AG20443 (cell line): ENCODE measurements around the gene TPRX1.
"Not testable (repeated sequence)": the region's sequence is repeated elsewhere in the genome, so short reads cannot be mapped to it uniquely, and the experiment has no call there.

Source experiments
- DNase-seq: peaks from one replicate; pipeline ENCODE4 v3.0.0; 2012; ENCODE audit warnings: low spot score, mixed read lengths

The TPRX1 gene, protein sequence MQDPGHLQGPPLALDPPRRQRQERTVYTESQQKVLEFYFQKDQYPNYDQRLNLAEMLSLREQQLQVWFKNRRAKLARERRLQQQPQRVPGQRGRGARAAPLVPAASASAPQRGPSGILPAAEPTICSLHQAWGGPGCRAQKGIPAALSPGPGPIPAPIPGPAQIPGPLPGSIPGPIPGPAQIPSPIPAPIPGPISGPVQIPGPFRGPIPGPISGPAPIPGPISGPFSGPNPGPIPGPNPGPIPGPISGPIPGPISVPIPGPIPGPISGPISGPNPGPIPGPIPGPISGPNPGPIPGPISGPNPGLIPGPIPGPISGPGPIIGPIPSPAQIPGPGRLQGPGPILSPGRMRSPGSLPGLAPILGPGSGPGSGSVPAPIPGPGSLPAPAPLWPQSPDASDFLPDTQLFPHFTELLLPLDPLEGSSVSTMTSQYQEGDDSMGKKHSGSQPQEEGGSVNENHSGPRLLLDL

DNA sequence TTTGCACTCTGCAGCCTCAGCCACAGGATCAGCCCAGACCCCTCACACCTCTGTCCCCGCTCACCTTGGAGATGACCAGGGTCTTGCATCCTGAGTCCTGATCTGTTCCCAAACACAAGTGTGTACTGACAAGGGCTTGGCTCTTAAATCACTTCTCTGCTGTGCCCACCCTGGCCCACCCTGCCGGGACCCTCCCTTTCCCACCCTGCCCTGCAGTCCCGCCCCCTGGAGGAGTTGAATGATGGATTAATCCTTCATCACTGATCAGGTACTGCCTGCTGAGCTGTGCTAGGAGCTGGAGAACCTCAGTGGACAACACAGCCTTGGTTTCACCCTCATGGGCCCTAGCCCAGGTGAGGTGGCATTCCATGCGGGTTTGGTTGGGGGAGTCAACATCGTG, at the start of gene TPRX1:
Gene TPRX1, minus strand, starts transcription at position 101 of the 400 bp plus-strand sequence. Its CDS starts 12 bp downstream, at position 89.
- not testable (repeated sequence) for DNase-seq

DNA sequence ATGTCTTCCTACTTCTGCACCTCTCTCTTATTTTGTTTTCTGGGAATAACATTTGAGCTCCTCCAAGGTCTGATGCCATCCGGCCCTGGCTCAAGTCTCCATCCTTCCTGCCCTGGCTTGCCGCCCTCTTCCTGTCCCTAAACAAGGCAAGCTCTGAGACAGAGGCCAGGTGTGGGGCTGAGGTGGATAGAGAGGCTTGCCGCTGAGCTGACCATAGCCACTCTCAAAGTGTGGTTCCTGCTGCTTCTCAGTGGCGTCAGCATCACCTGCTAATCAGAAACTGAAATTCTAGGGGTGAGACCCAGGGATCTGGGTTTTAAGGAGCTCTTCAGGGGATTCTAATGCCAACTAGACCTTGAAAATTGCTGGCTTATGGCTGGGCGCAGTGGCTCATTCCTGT, 48.7 kb upstream of the TPRX1 start:
- DNase-seq: no peak

DNA sequence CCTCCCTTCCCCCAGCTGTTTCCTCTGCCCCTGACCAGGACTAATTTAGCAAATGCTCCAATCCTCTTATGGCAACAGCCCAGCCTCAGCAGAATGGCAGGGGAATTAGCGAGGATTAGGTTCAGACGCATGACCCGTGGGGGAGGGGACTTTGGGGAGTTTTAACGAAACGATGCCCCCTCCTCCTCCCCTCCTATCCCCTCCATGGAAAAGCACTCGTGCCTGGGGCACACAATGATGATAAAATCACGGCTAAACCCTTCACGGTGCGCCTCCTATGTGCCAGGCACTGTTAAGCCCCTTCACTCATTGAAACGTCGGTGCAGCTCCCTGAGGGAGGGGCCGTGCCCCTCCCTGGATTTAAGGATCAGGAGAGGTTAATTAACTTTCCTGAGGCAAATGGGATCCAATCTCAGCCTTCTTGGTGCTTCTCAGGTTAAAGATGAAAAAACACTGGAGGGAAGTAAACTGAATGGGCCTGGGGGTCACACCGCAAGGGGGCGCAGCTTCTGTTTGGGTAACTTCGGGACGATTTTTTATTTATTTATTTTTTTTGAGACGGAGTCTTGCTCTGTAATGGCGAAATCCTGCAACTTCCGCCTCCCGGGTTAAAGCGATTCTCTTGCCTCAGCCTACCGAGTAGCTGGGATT, 44.6 kb upstream of the TPRX1 start:
- no peak for DNase-seq

DNA sequence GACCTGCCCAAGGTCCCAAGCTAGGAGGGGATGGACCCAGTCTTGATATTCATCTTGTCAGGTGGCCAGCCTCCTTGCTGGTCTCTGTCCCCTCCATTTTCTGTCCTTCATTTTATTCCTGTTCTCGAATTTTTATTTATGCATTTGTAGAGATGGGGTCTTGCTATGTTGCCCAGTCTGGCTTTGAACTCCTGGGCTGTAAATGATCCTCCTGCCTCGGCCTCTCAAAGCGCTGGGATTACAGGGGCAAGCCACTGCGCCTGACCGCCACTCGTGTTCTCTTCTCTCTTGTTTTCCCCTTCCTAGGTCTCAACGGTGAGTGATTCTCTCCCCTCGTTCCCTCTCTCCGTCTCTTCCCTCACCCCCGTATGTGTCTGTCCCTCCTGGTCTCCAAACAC, 44.1 kb upstream of the TPRX1 start:
- no peak for DNase-seq

DNA sequence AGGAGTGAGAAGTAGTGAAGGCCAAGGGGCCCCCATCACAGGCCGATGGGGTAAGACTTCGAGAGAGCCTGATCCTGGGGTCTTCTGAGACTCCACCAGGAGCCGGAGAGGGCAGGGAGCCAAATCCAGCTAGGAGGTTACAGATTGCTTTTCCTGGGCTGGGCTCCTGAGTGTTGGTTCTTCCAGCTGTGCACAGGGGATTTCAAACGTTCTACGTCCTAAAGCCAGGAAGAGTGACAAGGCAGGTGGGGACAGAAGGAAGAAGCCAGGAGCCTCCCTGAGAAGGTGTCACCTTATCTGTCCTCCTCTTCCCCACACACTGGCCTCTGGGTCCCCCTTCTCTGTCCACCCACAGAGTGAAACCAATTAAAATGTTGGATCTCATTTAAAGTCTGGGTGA, 38.6 kb upstream of the TPRX1 start:
- no peak for DNase-seq

DNA sequence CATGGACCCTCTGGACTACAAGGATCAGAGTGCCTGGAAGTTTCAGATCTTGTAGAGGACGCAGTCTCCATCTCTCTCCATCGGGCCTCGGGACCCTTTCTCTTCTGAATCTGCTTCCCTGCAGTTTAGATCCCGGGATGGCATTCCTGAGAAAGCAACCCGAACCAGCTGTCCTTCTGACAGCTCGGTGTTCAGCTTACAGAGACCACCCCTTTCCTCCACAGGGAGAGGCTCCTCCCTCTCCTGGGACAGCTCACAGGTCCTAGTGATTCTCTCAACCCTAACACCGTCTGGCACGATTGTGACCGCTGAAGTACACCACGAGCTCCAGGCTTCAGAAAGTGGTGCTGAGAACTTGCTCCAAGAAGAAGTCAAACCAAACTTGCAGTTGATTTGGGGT, 35.6 kb upstream of the TPRX1 start:
- DNase-seq: no peak

DNA sequence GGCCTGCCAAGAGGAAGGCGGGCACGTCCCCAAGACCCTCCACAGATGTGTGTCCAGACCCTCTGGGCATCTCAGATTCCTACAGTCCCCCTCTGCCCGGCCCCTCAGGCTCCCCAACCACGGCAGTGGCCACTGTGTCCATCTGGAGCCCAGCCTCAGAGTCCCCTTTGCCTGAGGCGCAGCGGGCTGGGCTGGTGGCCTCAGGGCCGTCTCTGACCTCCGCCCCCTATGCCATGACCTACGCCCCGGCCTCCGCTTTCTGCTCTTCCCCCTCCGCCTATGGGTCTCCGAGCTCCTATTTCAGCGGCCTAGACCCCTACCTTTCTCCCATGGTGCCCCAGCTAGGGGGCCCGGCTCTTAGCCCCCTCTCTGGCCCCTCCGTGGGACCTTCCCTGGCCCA, 35.1 kb upstream of the TPRX1 start:
- no peak for DNase-seq

DNA sequence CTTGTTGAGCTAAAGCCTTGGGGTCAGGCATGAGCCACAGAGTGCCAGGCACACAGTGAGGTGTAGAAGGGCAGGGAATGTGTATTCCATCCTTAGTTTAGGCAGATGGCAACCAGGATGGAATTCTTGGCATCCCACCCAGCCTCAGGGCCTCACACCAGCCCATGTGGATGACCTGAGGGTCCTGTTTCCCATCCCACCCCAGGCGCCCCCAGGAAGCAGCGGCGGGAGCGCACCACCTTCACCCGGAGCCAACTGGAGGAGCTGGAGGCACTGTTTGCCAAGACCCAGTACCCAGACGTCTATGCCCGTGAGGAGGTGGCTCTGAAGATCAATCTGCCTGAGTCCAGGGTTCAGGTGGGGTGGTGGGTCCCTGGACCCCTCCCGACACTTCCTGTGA, 31.7 kb upstream of the TPRX1 start:
- DNase-seq: no peak

DNA sequence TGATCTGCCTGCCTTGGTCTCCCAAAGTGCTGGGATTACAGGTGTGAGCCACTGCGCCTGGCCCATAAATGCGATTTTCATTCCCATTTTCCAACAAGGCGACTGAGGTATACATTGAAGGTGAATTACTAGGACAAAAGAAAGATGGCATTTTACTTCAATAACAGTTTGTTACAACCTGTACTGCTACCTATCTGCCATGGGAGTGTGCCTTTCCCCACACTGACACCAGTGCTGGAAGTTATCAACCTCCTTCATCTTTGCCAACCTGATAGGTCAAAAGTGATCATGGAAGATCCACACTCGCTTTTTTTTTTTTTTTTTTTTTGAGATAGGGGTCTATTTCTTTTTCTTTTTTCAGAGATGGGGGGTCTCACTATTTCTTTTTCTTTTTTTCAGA, 28.4 kb upstream of the TPRX1 start:
- no peak for DNase-seq

DNA sequence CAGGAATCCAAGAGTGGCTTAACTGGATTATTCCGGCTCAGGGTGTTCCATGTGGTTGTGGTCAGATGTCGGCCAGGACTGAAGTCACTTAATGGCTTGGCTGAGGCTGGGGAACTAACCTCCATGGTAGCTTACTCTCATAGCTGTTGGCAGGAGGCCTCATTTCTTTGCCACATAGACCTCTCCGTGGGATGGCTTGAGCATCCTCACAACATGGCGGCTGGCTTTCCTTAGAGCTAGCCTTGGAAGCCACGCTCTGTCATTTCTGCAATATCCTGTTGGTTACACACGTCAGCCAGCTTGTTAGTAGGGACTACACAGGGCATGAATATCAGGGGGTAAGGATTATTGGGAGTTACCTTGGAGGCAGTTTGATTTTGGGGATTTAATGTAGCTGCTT, 22.4 kb upstream of the TPRX1 start:
- DNase-seq: no peak

DNA sequence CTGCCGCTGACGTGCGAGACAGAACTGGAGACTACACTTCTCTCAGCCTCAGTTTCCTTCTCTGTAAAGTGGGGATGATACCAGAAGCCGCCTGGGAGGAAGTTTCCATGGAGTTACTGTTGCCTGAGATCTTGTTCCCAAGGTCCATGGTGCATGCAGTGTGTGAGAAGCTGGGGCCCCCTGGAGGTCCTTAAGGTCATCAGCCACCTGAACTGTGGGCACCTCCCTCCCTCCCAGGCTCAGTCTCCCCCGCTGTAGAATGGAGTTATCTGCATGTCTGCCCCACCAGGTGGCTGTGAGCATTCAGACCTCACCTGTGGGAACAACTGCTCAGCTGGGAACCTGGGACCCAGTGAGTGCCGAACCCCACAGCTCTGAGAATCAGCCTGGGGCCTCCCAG, 20.0 kb upstream of the TPRX1 start:
- no peak for DNase-seq

DNA sequence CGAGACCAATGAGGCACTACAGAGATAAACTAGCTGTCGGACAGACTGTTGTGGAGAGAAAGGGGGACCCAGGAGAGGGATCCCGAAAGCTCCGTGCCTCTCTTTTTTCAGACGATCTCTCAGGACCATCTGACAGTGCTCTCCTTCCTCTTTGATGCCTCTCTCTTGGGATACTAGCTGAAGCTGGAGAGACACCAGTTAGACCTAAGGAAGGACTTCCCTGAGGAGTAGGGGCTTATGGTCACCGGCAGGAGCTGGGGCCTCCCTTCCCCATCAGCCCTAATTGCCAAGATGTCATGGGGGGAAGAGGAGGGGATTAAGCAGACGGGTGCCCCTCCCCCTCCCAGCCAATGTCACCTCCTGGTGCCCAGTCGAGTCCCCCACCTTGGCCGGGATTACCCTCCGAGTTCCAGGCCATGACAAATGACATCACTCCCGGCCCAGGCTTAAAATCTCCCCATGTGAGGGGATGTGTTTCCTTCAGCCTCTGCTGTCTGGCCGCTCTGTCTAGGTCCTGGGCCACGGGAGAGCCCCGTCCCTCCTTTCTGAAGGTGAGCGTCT, 17.2 kb upstream of the TPRX1 start, which contains the start of gene CRX:
Gene CRX, plus strand, starts transcription at position 478 of the 561 bp plus-strand sequence. CDS start 12,507 bp downstream, outside the sequence.
- no peak for DNase-seq

DNA sequence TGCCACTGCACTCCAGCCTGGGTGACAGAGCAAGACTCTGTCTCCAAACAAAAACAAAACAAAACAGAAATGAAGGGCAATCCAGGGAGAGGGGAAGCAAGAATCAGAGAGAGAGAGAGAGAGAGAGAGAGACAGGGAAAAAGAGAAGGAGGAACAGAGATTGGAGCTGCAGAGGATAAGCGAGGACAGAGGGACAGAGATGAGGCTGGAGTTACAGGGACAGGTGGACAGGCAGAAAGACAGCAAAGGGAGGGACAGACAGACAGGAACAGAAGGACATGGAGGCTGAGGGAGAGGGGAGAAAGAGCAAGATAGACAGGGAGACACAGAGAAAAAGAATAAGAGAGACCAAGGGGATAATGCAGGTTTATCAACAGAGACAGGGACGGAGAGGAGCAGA, 16.1 kb upstream of the TPRX1 start:
- DNase-seq: no peak

DNA sequence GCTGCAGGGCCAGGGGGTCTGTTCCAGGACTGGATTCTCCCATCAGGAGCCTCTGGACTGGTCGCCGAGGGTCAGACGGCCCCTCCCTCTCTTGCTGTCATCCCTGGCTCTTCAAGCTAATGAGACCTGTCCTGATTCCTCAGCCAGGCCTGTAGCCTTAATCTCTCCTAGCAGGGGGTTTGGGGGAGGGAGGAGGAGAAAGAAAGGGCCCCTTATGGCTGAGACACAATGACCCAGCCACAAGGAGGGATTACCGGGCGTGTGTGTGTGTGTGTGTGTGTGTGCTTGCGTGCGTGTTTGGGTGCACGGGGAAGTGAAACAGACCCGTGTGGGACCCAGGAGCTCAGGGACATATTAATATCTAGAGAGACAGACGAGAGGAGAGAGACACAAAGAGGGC, 15.5 kb upstream of the TPRX1 start:
- DNase-seq: no peak

DNA sequence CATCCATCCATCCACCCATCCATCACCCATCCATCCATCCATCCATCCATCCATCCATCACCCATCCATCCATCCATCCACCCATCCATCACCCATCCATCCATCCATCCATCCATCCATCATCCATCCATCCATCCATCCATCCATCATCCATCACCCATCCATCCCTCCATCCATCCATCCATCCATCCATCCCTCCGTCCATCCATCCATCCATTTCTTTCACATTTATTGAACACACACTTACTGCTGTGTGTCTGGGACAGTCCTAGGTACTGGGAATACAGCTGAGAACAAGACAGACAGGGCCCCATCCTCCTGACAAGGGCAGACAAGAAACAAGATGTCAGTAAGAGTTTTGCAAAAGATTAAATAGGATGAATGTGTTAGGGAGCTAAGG, 13.9 kb upstream of the TPRX1 start:
- DNase-seq: not testable (repeated sequence)

DNA sequence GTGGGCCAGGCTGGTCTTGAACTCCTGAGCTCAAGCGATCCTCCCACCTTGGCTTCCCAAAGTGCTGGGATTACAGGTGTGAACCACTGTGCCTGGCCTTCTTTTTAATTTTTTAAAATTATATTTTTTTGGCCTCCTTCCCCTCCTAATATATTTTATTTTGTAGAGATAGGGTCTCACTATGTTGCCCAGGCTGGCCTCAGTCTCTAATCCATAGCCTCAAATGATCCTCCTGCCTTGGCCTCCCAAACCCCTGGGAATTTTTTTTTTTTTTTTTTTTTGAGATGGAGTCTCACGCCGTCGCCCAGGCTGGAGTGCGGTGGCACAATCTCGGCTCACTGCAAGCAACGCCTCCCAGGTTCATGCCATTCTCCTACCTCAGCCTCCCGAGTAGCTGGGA, 11.9 kb upstream of the TPRX1 start:
- not testable (repeated sequence) for DNase-seq

DNA sequence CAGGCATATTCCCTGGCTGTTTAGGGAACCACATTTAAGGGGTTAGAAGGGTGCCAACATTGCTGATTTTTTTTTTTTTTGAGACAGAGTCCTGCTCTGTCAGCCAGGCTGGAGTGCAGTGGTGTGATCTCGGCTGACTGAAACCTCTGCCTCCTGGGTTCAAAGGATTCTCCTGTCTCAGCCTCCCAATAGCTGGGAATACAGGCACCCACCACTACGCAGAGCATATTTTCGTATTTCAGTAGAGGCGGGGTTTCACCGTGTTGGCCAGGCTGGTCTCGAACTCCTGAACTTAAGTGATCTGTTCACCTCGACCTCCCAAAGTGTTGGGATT, 9.6 kb upstream of the TPRX1 start:
- no peak for DNase-seq

DNA sequence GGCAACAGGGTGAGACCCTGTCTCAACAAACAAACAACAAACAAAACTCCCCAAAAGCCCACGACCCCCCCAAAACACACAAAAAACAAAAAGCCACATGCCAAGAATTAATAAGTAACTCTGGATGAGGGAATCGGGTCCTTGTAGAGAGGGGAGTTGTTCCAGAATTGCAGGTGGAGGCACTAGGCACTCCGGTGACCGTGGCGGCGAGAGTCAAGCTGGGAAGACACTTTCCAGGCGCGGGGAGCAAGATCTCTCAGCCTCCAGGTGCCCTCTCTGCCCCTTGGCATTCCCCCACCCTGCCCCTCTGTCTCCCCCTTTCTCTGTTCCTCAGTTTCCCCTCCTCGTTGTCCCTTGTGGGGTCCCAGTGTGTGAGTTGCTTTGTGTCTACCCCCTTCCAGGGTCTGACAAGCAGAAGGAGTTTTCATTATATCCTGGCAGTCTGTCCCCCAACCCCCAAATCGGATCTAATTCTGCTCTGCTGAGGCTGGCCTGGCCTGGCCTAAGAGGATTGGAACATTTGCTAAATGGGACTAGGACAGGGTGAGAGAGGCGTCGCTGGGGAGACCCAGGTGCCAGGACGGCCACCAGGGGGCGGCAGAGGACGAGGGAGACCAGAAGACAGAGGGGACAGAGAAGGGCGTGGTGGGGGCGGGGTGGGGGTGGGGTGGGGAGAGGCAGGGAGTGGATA, 9.1 kb upstream of the TPRX1 start:
- peak; percentile 84 for DNase-seq

DNA sequence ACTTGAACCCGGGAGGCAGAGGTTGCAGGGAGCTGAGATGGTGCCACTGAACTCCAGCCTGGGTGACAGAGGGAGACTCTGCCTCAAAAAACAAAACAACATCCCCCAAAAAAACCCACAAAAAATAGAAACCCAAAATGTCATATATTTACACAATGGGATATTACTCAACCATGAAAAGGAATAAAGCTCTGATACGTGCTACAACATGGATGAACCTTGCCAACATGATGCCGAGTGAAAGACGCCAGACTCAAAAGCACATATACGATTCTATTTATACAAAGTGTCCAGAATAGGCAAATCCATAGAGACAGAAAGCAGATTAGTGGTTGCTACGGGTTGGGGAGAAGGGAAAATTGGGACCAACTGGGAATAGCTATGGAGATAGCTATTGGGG, 2.1 kb upstream of the TPRX1 start:
- no peak for DNase-seq

DNA sequence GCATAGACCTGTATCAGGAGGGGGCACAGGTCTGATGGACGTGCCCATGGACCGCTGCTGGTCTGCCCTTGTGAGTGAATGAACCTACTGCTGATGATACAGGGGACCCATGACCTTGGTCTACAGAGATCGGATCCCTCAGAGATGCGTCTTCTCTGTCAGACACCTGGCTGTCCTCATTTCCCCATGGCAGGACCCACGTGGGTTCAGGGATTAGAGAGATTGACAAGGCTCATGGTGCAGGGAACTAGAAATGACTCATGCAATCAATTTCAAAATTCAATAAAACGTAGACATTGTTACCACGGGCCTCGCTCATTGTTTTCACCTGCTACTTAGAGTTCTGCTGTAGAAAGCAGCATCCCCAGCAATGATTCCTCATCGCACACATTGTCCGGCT, 962 bp upstream of the TPRX1 start:
- no peak for DNase-seq

DNA sequence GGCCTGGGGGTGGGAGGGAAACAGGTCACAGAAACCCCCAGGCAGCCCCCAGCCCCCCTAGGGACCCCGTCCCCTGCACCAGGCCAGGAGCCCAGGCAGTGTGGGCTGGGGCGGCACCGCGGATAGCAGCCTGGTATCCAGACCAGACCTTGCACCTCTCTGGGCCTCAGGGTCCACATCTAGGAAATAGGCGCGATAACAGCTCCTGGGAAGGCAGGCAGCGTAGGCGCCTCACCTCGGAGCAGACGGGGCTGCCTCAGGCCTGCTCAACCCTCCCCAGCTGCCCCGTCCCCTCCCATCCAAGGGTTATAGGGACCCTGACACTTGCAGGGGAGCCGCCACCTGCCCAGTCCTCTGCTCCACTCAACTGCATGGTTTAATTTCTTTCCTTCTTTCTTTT, 680 bp downstream of the TPRX1 start:
- not testable (repeated sequence) for DNase-seq

DNA sequence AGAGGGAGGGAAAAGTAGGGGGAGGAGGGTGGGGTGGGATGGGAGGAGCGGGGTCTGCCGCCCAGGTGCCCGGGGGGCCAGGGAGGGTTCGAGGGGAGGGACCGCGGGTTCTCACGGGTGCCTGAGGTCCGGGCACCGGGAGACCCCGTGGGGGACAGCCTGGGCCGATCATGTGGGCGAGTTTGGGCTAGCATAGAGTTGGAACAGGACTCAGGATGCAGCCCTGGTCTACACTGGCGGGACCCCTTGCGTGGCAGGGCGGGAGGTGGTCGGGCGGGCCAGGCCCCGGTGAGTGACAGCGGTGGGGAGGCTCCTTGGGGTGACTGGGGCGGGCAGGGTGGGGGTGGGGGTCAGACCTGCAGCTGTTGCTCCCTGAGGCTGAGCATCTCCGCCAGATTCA, 1.2 kb downstream of the TPRX1 start:
- not testable (repeated sequence) for DNase-seq
